ENCODE results near the gene ALDH7A1. TPM values are rescaled to one million over a fixed set of nuclear protein-coding genes. Genes with fewer than 3 reads are reported as not detected.

The ALDH7A1 gene
- polyA plus RNA-seq, 1 experiment: 81.2 TPM

DNA sequence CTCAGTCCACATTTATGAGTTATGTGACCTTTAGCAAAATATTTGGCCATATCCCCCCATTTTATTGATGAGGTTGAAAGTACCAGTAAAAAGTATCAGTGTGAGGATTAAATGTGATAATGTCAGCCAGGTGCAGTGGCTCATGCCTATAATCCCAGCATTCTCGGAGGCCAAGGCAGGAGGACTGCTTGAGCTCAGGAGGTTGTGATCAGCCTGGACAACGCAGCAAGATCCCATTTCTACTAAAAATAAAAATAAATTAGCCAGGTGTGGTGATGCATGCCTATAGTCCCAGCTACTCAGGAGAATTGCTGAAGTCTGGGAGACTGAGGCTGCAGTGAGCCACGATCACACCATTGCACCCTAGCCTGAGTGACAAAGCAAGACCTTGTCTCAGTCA is 100.6 kb downstream of the ALDH7A1 start:
- H3K4me3 ChIP-seq (ENCODE audit: low read depth, low read length): no peak overlapping the region
- ChIA-PET CTCF (no interaction called here), POLR2A (no interaction called here)
- no peak for DNase-seq (ENCODE audit: low read depth)
- H3K36me3 ChIP-seq (ENCODE audit: control insufficient read depth, insufficient read depth, low read length): peaks cover 8% of the 10 kb centered on the region
- TF ChIP-seq, protein P1, sequence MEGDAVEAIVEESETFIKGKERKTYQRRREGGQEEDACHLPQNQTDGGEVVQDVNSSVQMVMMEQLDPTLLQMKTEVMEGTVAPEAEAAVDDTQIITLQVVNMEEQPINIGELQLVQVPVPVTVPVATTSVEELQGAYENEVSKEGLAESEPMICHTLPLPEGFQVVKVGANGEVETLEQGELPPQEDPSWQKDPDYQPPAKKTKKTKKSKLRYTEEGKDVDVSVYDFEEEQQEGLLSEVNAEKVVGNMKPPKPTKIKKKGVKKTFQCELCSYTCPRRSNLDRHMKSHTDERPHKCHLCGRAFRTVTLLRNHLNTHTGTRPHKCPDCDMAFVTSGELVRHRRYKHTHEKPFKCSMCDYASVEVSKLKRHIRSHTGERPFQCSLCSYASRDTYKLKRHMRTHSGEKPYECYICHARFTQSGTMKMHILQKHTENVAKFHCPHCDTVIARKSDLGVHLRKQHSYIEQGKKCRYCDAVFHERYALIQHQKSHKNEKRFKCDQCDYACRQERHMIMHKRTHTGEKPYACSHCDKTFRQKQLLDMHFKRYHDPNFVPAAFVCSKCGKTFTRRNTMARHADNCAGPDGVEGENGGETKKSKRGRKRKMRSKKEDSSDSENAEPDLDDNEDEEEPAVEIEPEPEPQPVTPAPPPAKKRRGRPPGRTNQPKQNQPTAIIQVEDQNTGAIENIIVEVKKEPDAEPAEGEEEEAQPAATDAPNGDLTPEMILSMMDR (IDR thresholded peaks at IDR 0.05; ENCODE audit: insufficient read depth, low read depth, low read length): no peak
- no peaks in the 10 kb centered on the region for H3K27me3 ChIP-seq (ENCODE audit: control insufficient read depth, insufficient read depth, low read length)

- Histone ChIP-seq H3K4me3 (ENCODE audit: low read depth, low read length) (no peak overlapping the region), H3K36me3 (ENCODE audit: control insufficient read depth, insufficient read depth, low read length) (peaks cover 11% of the 10 kb centered on the region), H3K27me3 (ENCODE audit: control insufficient read depth, insufficient read depth, low read length) (no peaks in the 10 kb centered on the region)
- TF ChIP-seq, protein P1 (IDR thresholded peaks at IDR 0.05; ENCODE audit: insufficient read depth, low read depth, low read length): no peak
- DNase-seq (ENCODE audit: low read depth): no peak
- POLR2A ChIA-PET: no interaction called here
- CTCF ChIA-PET: no interaction called here
These were observed 102.1 kb downstream of the ALDH7A1 start for GRCh38 chr5:126492939-126493338.

DNA sequence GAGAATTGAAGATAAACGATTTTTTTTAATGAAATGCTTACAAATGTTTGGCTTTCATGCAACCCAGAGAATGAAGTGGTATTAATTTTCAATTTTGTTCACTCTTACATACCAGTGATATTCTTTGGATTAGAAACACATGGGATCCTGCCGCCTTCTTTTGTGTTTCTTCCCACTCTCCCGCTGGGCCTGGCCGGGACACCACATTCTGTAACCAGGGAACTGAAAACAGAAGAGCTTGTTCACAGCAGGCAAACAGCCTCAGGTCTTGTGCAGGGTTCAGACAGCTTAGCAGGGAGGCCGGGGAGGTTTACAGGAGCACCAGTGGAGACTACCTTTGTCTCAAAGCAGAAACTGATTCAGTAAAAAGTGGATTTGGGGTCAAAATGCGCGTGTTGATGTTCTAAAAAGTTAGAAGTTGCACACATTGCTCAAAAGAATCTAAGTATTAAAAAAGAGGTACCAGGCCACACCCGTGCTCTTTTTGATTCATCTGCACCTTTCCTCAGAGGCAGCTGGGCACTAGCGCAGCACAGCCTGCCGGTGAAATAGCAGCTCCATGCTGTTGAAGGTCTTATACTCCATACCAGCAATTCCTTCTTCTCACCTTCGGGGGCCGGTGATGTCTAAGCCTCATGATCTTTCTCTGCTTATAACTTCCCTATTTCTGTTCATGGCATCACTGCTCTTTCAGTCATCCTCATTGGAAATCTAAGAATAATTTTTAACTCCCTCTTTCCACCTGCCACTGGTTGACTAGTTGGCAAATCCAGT is 104.7 kb downstream of the ALDH7A1 start:
- Histone ChIP-seq H3K4me3 (ENCODE audit: low read depth, low read length) (no peak overlapping the region), H3K36me3 (ENCODE audit: control insufficient read depth, insufficient read depth, low read length) (peaks cover 17% of the 10 kb centered on the region), H3K27me3 (ENCODE audit: control insufficient read depth, insufficient read depth, low read length) (no peaks in the 10 kb centered on the region)
- ChIA-PET CTCF (interaction anchor here (0.9 to 3.3 kb wide), 9 partner anchors 10 to 136 kb away, joined by 3 to 21 read pairs (median 4); partner anchors contain the start of genes GRAMD2B and PHAX), POLR2A (interaction anchor here (0.5 kb wide), 1 partner anchor 79 kb away, joined by 4 read pairs; no protein-coding TSS in a partner anchor)
- DNase-seq (ENCODE audit: low read depth): peak; percentile 66
- TF ChIP-seq, protein P1 (IDR thresholded peaks at IDR 0.05; ENCODE audit: insufficient read depth, low read depth, low read length): peak; percentile 22; the same call in 1 of the 2 replicates

DNA sequence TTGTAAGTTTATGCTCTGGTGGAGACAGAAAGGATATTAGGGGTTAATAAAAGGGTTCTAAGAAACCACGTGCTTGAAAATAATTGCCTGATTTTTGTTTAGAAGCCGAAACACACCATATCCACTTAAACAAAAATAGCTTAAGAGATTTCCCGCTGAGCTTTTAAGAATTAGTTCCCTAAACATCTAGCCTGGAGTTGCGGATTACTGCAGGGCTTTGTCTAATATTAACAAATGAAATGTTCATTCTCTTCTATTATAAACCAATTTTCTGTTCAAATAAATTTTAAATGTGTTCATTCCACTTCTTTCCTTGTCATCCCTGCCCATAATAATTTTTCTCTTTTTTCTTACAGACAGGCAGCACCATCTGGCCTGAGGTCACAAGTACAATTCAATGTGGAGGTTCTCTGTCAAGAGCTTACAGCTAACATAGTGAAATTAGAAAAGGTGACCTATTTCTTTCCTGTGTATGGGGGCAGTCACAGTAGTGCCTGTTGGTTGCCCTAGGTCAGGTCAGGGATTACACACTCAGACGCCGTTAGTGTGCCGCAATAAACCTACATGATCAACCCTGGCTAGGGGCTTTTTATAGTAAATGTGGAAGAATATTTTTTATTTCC is 106.5 kb downstream of the ALDH7A1 start:
- ChIA-PET CTCF (interaction anchor here (1.3 to 3.3 kb wide), 4 partner anchors 11 to 65 kb away, joined by 3 to 21 read pairs (median 5); partner anchors contain the start of gene GRAMD2B), POLR2A (interaction anchor here (0.5 to 0.7 kb wide), 2 partner anchors 12 to 123 kb away, joined by 3 read pairs; no protein-coding TSS in a partner anchor)
- peaks cover 15% of the 10 kb centered on the region for H3K36me3 ChIP-seq (ENCODE audit: control insufficient read depth, insufficient read depth, low read length)
- H3K4me3 ChIP-seq (ENCODE audit: low read depth, low read length): no peak overlapping the region
- no peak for DNase-seq (ENCODE audit: low read depth)
- no peaks in the 10 kb centered on the region for H3K27me3 ChIP-seq (ENCODE audit: control insufficient read depth, insufficient read depth, low read length)
- TF ChIP-seq, protein P1 (IDR thresholded peaks at IDR 0.05; ENCODE audit: insufficient read depth, low read depth, low read length): no peak

DNA sequence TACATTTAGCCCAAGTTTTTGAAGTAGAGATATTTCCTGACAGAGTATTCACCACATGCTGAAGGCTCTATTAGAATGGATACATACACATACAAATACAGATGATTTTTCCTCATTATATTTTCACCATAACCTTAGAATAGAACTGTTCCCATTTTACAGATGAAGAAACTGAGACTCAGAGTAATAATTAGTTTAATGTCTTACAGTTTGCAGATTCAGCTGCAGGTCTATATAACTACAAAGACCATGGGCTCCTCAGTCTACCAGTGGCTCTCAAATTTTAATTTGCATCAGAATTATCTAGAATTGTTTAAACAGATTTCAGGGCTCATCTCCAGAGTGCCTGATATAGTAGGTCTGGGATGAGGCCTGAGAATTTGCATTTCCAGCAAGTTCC is 107.4 kb downstream of the ALDH7A1 start:
- CTCF ChIA-PET: interaction anchor here (1.3 to 1.5 kb wide), 4 partner anchors 12 to 129 kb away, joined by 3 to 7 read pairs (median 3); partner anchors contain the start of gene GRAMD2B
- no peaks in the 10 kb centered on the region for H3K27me3 ChIP-seq (ENCODE audit: control insufficient read depth, insufficient read depth, low read length)
- peaks cover 13% of the 10 kb centered on the region for H3K36me3 ChIP-seq (ENCODE audit: control insufficient read depth, insufficient read depth, low read length)
- H3K4me3 ChIP-seq (ENCODE audit: low read depth, low read length): no peak overlapping the region
- POLR2A ChIA-PET: interaction anchor here (0.7 kb wide), 1 partner anchor 13 kb away, joined by 3 read pairs; no protein-coding TSS in a partner anchor
- no peak for DNase-seq (ENCODE audit: low read depth)
- TF ChIP-seq, protein P1 (IDR thresholded peaks at IDR 0.05; ENCODE audit: insufficient read depth, low read depth, low read length): no peak
